Mucosa of rectum (tissue), 2 donors: Measurements from ENCODE around the gene IRX2.

Experiments
- H3K27ac ChIP-seq, 2 donors: one replicate each; pipeline ENCODE4 v1.7.0; 2013; ENCODE audit warnings: inconsistent platforms in 2 of 2, low read depth in 2 of 2, low read length in 2 of 2
- H3K27me3 ChIP-seq, 2 donors: one replicate each; pipeline ENCODE4 v1.7.0; 2013; ENCODE audit warnings: low read length in 2 of 2; ENCODE audit not compliant: control insufficient read depth in 2 of 2, insufficient read depth in 2 of 2
- H3K36me3 ChIP-seq, 2 donors: one replicate each; pipeline ENCODE4 v1.7.0; 2013; ENCODE audit warnings: low read length in 2 of 2; ENCODE audit not compliant: control insufficient read depth in 2 of 2, insufficient read depth in 2 of 2
- H3K4me1 ChIP-seq, 2 donors: one replicate each; pipeline ENCODE4 v1.7.0; 2013; ENCODE audit warnings: low read length in 2 of 2, mild to moderate bottlenecking in 1 of 2; ENCODE audit not compliant: control insufficient read depth in 2 of 2, insufficient read depth in 2 of 2
- H3K4me3 ChIP-seq, 2 donors: one replicate each; pipeline ENCODE4 v1.7.0; 2013; ENCODE audit warnings: low read length in 2 of 2
- H3K9ac ChIP-seq, 2 donors: one replicate each; pipeline ENCODE4 v1.7.0; 2013; ENCODE audit warnings: low read length in 2 of 2, low read depth in 1 of 2, mild to moderate bottlenecking in 1 of 2
- H3K9me3 ChIP-seq, 2 donors: one replicate each; pipeline ENCODE4 v1.7.0; 2013; ENCODE audit warnings: low read length in 2 of 2; ENCODE audit not compliant: control insufficient read depth in 2 of 2
- donor health status: healthy.
- donor health status: Normal muscosa, but diverticular disease.

Gene IRX2

GRCh38 chr5:2756211-2757152 is 5.0 kb upstream of the IRX2 start:
- Histone ChIP-seq H3K9me3 (no peaks in the 10 kb centered on the region), H3K27ac (no peak overlapping the region), H3K9ac (no peak overlapping the region), H3K4me1 (no peaks in the 10 kb centered on the region), H3K36me3 (no peaks in the 10 kb centered on the region), H3K27me3 (peaks cover 11 to 32% of the 10 kb centered on the region in 2 donors), H3K4me3 (no peak overlapping the region)

GRCh38 chr5:2755681-2756171 is 4.2 kb upstream of the IRX2 start:
- no peak overlapping the region for H3K4me3 ChIP-seq
- peaks cover 11 to 32% of the 10 kb centered on the region in 2 donors for H3K27me3 ChIP-seq
- H3K9ac ChIP-seq: no peak overlapping the region
- H3K36me3 ChIP-seq: no peaks in the 10 kb centered on the region
- no peaks in the 10 kb centered on the region for H3K9me3 ChIP-seq
- no peaks in the 10 kb centered on the region for H3K4me1 ChIP-seq
- no peak overlapping the region for H3K27ac ChIP-seq

GRCh38 chr5:2755076-2755680 is 3.7 kb upstream of the IRX2 start:
- no peaks in the 10 kb centered on the region for H3K36me3 ChIP-seq
- H3K27me3 ChIP-seq: peaks cover 11 to 32% of the 10 kb centered on the region in 2 donors
- no peak overlapping the region for H3K9ac ChIP-seq
- no peak overlapping the region for H3K27ac ChIP-seq
- H3K4me1 ChIP-seq: no peaks in the 10 kb centered on the region
- no peak overlapping the region for H3K4me3 ChIP-seq
- no peaks in the 10 kb centered on the region for H3K9me3 ChIP-seq

GRCh38 chr5:2754581-2755075 is 3.2 kb upstream of the IRX2 start:
- Histone ChIP-seq H3K27me3 (peaks cover 11 to 32% of the 10 kb centered on the region in 2 donors), H3K9ac (no peak overlapping the region), H3K4me1 (no peaks in the 10 kb centered on the region), H3K9me3 (no peaks in the 10 kb centered on the region), H3K27ac (no peak overlapping the region), H3K36me3 (no peaks in the 10 kb centered on the region), H3K4me3 (no peak overlapping the region)

- H3K27me3 ChIP-seq: peaks cover 7 to 30% of the 10 kb centered on the region in 2 donors
- H3K36me3 ChIP-seq: no peaks in the 10 kb centered on the region
- no peak overlapping the region for H3K9ac ChIP-seq
- H3K4me1 ChIP-seq: no peaks in the 10 kb centered on the region
- no peak overlapping the region for H3K4me3 ChIP-seq
- no peak overlapping the region for H3K27ac ChIP-seq
- no peaks in the 10 kb centered on the region for H3K9me3 ChIP-seq
These were observed 2.3 kb upstream of the IRX2 start for GRCh38 chr5:2753452-2754420.

GRCh38 chr5:2752821-2753439 is 1.5 kb upstream of the IRX2 start:
- H3K4me3 ChIP-seq: no peak overlapping the region
- H3K27me3 ChIP-seq: peaks cover 7 to 27% of the 10 kb centered on the region in 2 donors
- no peaks in the 10 kb centered on the region for H3K4me1 ChIP-seq
- H3K9ac ChIP-seq: no peak overlapping the region
- H3K9me3 ChIP-seq: no peaks in the 10 kb centered on the region
- H3K27ac ChIP-seq: no peak overlapping the region
- no peaks in the 10 kb centered on the region for H3K36me3 ChIP-seq

- peaks cover 13 to 26% of the 10 kb centered on the region in 2 donors for H3K27me3 ChIP-seq
- no peaks in the 10 kb centered on the region for H3K9me3 ChIP-seq
- no peaks in the 10 kb centered on the region for H3K36me3 ChIP-seq
- peak overlapping the region in 1 of 2 donors; percentile 30 for H3K4me3 ChIP-seq
- H3K4me1 ChIP-seq: no peaks in the 10 kb centered on the region
- no peak overlapping the region for H3K27ac ChIP-seq
- no peak overlapping the region for H3K9ac ChIP-seq
These were observed 763 bp upstream of the IRX2 start for GRCh38 chr5:2752059-2752820.

- no peaks in the 10 kb centered on the region for H3K9me3 ChIP-seq
- H3K27ac ChIP-seq: no peak overlapping the region
- no peaks in the 10 kb centered on the region for H3K36me3 ChIP-seq
- H3K27me3 ChIP-seq: peaks cover 13 to 26% of the 10 kb centered on the region in 2 donors
- no peaks in the 10 kb centered on the region for H3K4me1 ChIP-seq
- H3K4me3 ChIP-seq: no peak overlapping the region
- no peak overlapping the region for H3K9ac ChIP-seq
These were observed 566 bp downstream of the IRX2 start for GRCh38 chr5:2750758-2751464.
